SK-N-SH (cell line): ENCODE results near the gene C19orf53. TPM values are rescaled to one million over a fixed set of nuclear protein-coding genes. Genes with fewer than 3 reads are reported as not detected.

Experiments
- CTCF ChIA-PET: fragments of 300-600, 350-600 bp; formaldehyde crosslinking; extraction: SDS; loops from one replicate; lab custom pipeline; 2021; lab: Yijun Ruan, JAX
- POLR2A ChIA-PET: fragments of 350-600 bp; sonication (Branson Sonifier 250); formaldehyde crosslinking; extraction: SDS; loops from one replicate; lab custom pipeline; 2020; ENCODE audit warnings: antibody characterized with exemption, inconsistent platforms; lab: Yijun Ruan, JAX
- DNase-seq: peaks from one replicate; pipeline ENCODE4 v3.0.0; 2012
- H2AFZ ChIP-seq: fragments of 200-600 bp; sonication (generic); 2 replicates; pipeline ENCODE4 v1.8.1; 2016; ENCODE audit warnings: antibody characterized with exemption, mild to moderate bottlenecking, low read depth
- H3F3A ChIP-seq: fragments of 200-600 bp; sonication (generic); replicated peaks from 2 replicates; pipeline ENCODE3; 2016; ENCODE audit warnings: antibody characterized with exemption, mild to moderate bottlenecking; ENCODE audit not compliant: insufficient read depth
- H3K27ac ChIP-seq, 2 experiments: fragments of 200-500 bp in 1 of 2; fragments of 200-600 bp in 1 of 2; sonication (Bioruptor generic) in 1 of 2; sonication (generic), shearing (Covaris generic) in 1 of 2; 2 replicates each; pipeline versions ENCODE4 v1.5.1 to v1.6.1; 2014 to 2016; ENCODE audit warnings: low read depth in 2 of 2, inconsistent platforms in 1 of 2, low read length in 1 of 2, mild to moderate bottlenecking in 1 of 2, mixed read lengths in 1 of 2
- H3K27me3 ChIP-seq: fragments of 200-600 bp; sonication (generic), shearing (Covaris generic); 2 replicates; pipeline ENCODE4 v1.6.1; 2016; ENCODE audit warnings: mixed run types; ENCODE audit not compliant: insufficient read depth
- H3K36me3 ChIP-seq, 2 experiments: fragments of 200-500 bp in 1 of 2; fragments of 200-600 bp in 1 of 2; sonication (Bioruptor generic) in 1 of 2; sonication (generic) in 1 of 2; replicated peaks in 1 of 2; 2 replicates each; pipeline versions ENCODE3 to v1.5.1; 2014 to 2016; ENCODE audit warnings: low read length in 1 of 2, mild to moderate bottlenecking in 1 of 2; ENCODE audit not compliant: insufficient read depth in 2 of 2, control insufficient read depth in 1 of 2
- H3K4me1 ChIP-seq, 2 experiments: fragments of 200-500 bp in 1 of 2; fragments of 200-600 bp in 1 of 2; sonication (Bioruptor generic) in 1 of 2; sonication (generic), shearing (Covaris generic) in 1 of 2; 2 replicates each; pipeline versions ENCODE4 v1.5.1 to v1.6.1; 2014 to 2016; ENCODE audit warnings: low read depth in 1 of 2, low read length in 1 of 2, mixed run types in 1 of 2; ENCODE audit not compliant: insufficient read depth in 2 of 2, control insufficient read depth in 1 of 2
- H3K4me2 ChIP-seq: fragments of 200-600 bp; sonication (generic), shearing (Covaris generic); 2 replicates; pipeline ENCODE4 v1.6.1; 2017; ENCODE audit warnings: mixed run types
- H3K4me3 ChIP-seq, 2 experiments: fragments of 200-500 bp in 1 of 2; fragments of 200-600 bp in 1 of 2; sonication (Bioruptor generic) in 1 of 2; sonication (generic), shearing (Covaris generic) in 1 of 2; 2 replicates each; pipeline versions ENCODE4 v1.5.1 to v1.8.1; 2014 to 2016; ENCODE audit warnings: low read depth in 2 of 2, inconsistent platforms in 1 of 2, low read length in 1 of 2, mild to moderate bottlenecking in 1 of 2, mixed read lengths in 1 of 2, moderate library complexity in 1 of 2
- H3K79me2 ChIP-seq: fragments of 200-600 bp; sonication (generic); 2 replicates; pipeline ENCODE4 v1.8.1; 2017; ENCODE audit warnings: mild to moderate bottlenecking; ENCODE audit not compliant: insufficient read depth
- H3K9ac ChIP-seq: fragments of 200-600 bp; sonication (generic); 2 replicates; pipeline ENCODE4 v1.6.1; 2017; ENCODE audit warnings: mixed run types
- H3K9me2 ChIP-seq: fragments of 200-600 bp; sonication (generic); 2 replicates; pipeline ENCODE4 v1.6.1; 2017; ENCODE audit warnings: mixed run types
- H3K9me3 ChIP-seq: fragments of 200-600 bp; sonication (generic); 2 replicates; pipeline ENCODE4 v1.6.1; 2017; ENCODE audit warnings: mixed run types, mild to moderate bottlenecking, moderate library complexity
- H4K20me1 ChIP-seq: fragments of 200-600 bp; sonication (generic); 2 replicates; pipeline ENCODE4 v1.6.1; 2017; ENCODE audit warnings: mild to moderate bottlenecking, mixed run types; ENCODE audit not compliant: insufficient read depth
- CHD2 ChIP-seq: fragments of 150-350 bp; IDR thresholded peaks from 2 replicates; pipeline ENCODE4 v1.6.1; 2018; ENCODE audit warnings: low read length; ENCODE audit not compliant: partially characterized antibody
- ELF1 ChIP-seq: IDR thresholded peaks from 2 replicates; pipeline ENCODE4 v1.4.0; 2012
- EZH2phosphoT487 ChIP-seq: fragments of 200-600 bp; sonication (generic); IDR thresholded peaks from 2 replicates; pipeline ENCODE4 v1.6.1; 2017; ENCODE audit warnings: low read depth, mixed run types, mild to moderate bottlenecking, antibody characterized with exemption, moderate library complexity, borderline replicate concordance
- FOSL2 ChIP-seq: IDR thresholded peaks from 2 replicates; pipeline ENCODE4 v1.4.0; 2012; ENCODE audit warnings: low read depth, mild to moderate bottlenecking, moderate library complexity, borderline replicate concordance
- FOXJ3 ChIP-seq: sonication (generic); formaldehyde crosslinking; IDR thresholded peaks from 2 replicates; pipeline ENCODE4 v1.5.1; 2020; ENCODE audit warnings: mild to moderate bottlenecking, missing genetic modification reagents
- FOXM1 ChIP-seq: IDR thresholded peaks from 2 replicates; pipeline ENCODE4 v1.4.0; 2012; ENCODE audit warnings: low read depth, mild to moderate bottlenecking
- GABPA ChIP-seq: IDR thresholded peaks from 2 replicates; pipeline ENCODE4 v1.4.0; 2012; ENCODE audit warnings: low read depth, mild to moderate bottlenecking
- JUND ChIP-seq: IDR thresholded peaks from 2 replicates; pipeline ENCODE4 v1.4.0; 2012
- MXI1 ChIP-seq: IDR thresholded peaks from 2 replicates; pipeline ENCODE4 v1.6.1; 2012; ENCODE audit warnings: mild to moderate bottlenecking, low read depth, low read length, improper control_type of control experiment
- NRF1 ChIP-seq: IDR thresholded peaks from 2 replicates; pipeline ENCODE4 v1.6.1; 2012; ENCODE audit warnings: low read depth, mild to moderate bottlenecking, low read length
- POLR2AphosphoS5 ChIP-seq: IDR thresholded peaks from 2 replicates; pipeline ENCODE4 v1.6.1; 2012; ENCODE audit warnings: low read depth, low read length
- RAD21 ChIP-seq: IDR thresholded peaks from 2 replicates; pipeline ENCODE4 v1.6.1; 2012; ENCODE audit warnings: mild to moderate bottlenecking, low read length
- RCOR1 ChIP-seq: fragments of 150-350 bp; IDR thresholded peaks from 2 replicates; pipeline ENCODE4 v1.6.1; 2017; ENCODE audit warnings: antibody characterized with exemption, low read length
- REST ChIP-seq: IDR thresholded peaks from 2 replicates; pipeline ENCODE4 v1.6.1; 2012; ENCODE audit warnings: mild to moderate bottlenecking, low read depth, low read length, moderate library complexity
- SIN3A ChIP-seq: IDR thresholded peaks from 2 replicates; pipeline ENCODE4 v1.6.1; 2012; ENCODE audit warnings: low read depth, mild to moderate bottlenecking, low read length, moderate library complexity, borderline replicate concordance
- TAF1 ChIP-seq: IDR thresholded peaks from 2 replicates; pipeline ENCODE4 v1.6.1; 2012; ENCODE audit warnings: low read depth, mild to moderate bottlenecking, low read length, moderate library complexity, borderline replicate concordance
- TCF12 ChIP-seq: IDR thresholded peaks from 2 replicates; pipeline ENCODE4 v1.4.0; 2012
- YY1 ChIP-seq: IDR thresholded peaks from 2 replicates; pipeline ENCODE4 v1.4.0; 2012; ENCODE audit warnings: low read depth, mild to moderate bottlenecking
- WGBS: methylation state at CpG from one replicate; pipeline ENCODE4 v1.1.6; 2017; ENCODE audit warnings: low lambda C conversion rate; 5-methylcytosine and 5-hydroxymethylcytosine counted together
- polyA plus RNA-seq, 3 experiments: library from polyadenylated mRNA; depleted of rRNA; stranded (reverse); fragments of >200 nt; gene quantifications; 2 replicates each; pipeline ENCODE4 v1.2.3, GENCODE V29; 2012
- TF ChIP-seq, protein P1 (sequence below): IDR thresholded peaks from 2 replicates; pipeline ENCODE4 v1.4.0; 2012; ENCODE audit warnings: low read depth
- TF ChIP-seq, protein P2 (sequence below): IDR thresholded peaks from 2 replicates; pipeline ENCODE4 v1.4.0; 2012; ENCODE audit warnings: low read depth, borderline replicate concordance
- TF ChIP-seq, protein P3 (sequence below): IDR thresholded peaks from 2 replicates; pipeline ENCODE4 v1.4.0; 2012; ENCODE audit warnings: low read depth, borderline replicate concordance
- TF ChIP-seq, protein P4 (sequence below): IDR thresholded peaks from 2 replicates; pipeline ENCODE4; 2012

C19orf53 gene
- 470 and 554 TPM in 2 replicates for polyA plus RNA-seq (2012; rRNA removed)
- polyA plus RNA-seq (2012; cell fraction: cytosol; rRNA removed) = 460 and 463 TPM in 2 replicates
- 129 and 187 TPM in 2 replicates for polyA plus RNA-seq (2012; cell fraction: nucleus; rRNA removed)

- TF ChIP-seq EZH2phosphoT487 (no peak), MXI1 (peak; percentile 85), TAF1 (peak; percentile 88), POLR2AphosphoS5 (peak; percentile 96), FOSL2 (no peak), RCOR1 (peak; percentile 59; the same call in 1 of the 2 replicates), SIN3A (peak; percentile 94), TCF12 (peak; percentile 22; the same call in 1 of the 2 replicates), YY1 (peak; percentile 86), FOXM1 (no peak), CHD2 (peak; percentile 97), GABPA (peak; percentile 98), RAD21 (no peak), REST (peak; percentile 52; the same call in 1 of the 2 replicates), NRF1 (peak; percentile 44; the same call in 1 of the 2 replicates), ELF1 (peak; percentile 100), JUND (no peak; the same call in 1 of the 2 replicates), FOXJ3 (CRISPR knock-in tag) (peak; percentile 53)
- TF ChIP-seq, protein P1, sequence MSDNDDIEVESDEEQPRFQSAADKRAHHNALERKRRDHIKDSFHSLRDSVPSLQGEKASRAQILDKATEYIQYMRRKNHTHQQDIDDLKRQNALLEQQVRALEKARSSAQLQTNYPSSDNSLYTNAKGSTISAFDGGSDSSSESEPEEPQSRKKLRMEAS = peak; percentile 97
- TF ChIP-seq, protein P2, sequence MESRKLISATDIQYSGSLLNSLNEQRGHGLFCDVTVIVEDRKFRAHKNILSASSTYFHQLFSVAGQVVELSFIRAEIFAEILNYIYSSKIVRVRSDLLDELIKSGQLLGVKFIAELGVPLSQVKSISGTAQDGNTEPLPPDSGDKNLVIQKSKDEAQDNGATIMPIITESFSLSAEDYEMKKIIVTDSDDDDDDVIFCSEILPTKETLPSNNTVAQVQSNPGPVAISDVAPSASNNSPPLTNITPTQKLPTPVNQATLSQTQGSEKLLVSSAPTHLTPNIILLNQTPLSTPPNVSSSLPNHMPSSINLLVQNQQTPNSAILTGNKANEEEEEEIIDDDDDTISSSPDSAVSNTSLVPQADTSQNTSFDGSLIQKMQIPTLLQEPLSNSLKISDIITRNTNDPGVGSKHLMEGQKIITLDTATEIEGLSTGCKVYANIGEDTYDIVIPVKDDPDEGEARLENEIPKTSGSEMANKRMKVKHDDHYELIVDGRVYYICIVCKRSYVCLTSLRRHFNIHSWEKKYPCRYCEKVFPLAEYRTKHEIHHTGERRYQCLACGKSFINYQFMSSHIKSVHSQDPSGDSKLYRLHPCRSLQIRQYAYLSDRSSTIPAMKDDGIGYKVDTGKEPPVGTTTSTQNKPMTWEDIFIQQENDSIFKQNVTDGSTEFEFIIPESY = peak; percentile 91; the same call in 1 of the 2 replicates
- TF ChIP-seq, protein P3, sequence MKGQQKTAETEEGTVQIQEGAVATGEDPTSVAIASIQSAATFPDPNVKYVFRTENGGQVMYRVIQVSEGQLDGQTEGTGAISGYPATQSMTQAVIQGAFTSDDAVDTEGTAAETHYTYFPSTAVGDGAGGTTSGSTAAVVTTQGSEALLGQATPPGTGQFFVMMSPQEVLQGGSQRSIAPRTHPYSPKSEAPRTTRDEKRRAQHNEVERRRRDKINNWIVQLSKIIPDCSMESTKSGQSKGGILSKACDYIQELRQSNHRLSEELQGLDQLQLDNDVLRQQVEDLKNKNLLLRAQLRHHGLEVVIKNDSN = no peak
- TF ChIP-seq, protein P4, sequence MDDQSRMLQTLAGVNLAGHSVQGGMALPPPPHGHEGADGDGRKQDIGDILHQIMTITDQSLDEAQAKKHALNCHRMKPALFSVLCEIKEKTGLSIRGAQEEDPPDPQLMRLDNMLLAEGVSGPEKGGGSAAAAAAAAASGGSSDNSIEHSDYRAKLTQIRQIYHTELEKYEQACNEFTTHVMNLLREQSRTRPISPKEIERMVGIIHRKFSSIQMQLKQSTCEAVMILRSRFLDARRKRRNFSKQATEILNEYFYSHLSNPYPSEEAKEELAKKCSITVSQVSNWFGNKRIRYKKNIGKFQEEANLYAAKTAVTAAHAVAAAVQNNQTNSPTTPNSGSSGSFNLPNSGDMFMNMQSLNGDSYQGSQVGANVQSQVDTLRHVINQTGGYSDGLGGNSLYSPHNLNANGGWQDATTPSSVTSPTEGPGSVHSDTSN = peak; percentile 19; the same call in 1 of the 2 replicates
- H4K20me1 ChIP-seq = no peaks in the 10 kb centered on the region
- peaks cover 6 to 8% of the 10 kb centered on the region in 2 experiments; a peak in 2 of 4 replicates for H3K4me1 ChIP-seq
- CTCF ChIA-PET = interaction anchor here (1.0 to 2.2 kb wide), 5 partner anchors 10 to 279 kb away, joined by 3 to 15 read pairs (median 5); no protein-coding TSS in a partner anchor
- peaks cover 20% of the 10 kb centered on the region for H3F3A ChIP-seq
- H3K4me2 ChIP-seq = peak within 1 kb of the TSS; percentile 86
- H3K36me3 ChIP-seq = peaks cover 23 to 33% of the 10 kb centered on the region in 2 experiments
- no peaks in the 10 kb centered on the region for H3K9me2 ChIP-seq
- H3K9ac ChIP-seq = peak within 1 kb of the TSS; percentile 99
- H3K79me2 ChIP-seq = peaks cover 34% of the 10 kb centered on the region
- H3K4me3 ChIP-seq = peak within 1 kb of the TSS; percentile 74 to 94
- peak; percentile 93 for DNase-seq
- no peaks in the 10 kb centered on the region for H3K27me3 ChIP-seq
- POLR2A ChIA-PET = interaction anchor here (0.8 to 2.7 kb wide), 9 partner anchors 10 to 164 kb away, joined by 3 to 23 read pairs (median 3); partner anchors contain the start of genes MRI1, PODNL1 and ZSWIM4
- no peaks in the 10 kb centered on the region for H3K9me3 ChIP-seq
- H2AFZ ChIP-seq = peak within 1 kb of the TSS; percentile 56; the same call in 1 of the 2 replicates
- 1% methylated on average over 61 of the region's 61 CpGs for WGBS
- H3K27ac ChIP-seq = peak within 1 kb of the TSS; percentile 83 to 91
Observed at GRCh38 chr19:13774217-13775191, at the start of gene C19orf53. C19orf53 (plus strand) TSS chr19:13774456; CDS start chr19:13774478, 22 bp downstream.
